HUES64 (cell line): ENCODE data around the gene COL11A1. TPM values are rescaled to one million over a fixed set of nuclear protein-coding genes. Genes with fewer than 3 reads are reported as not detected.
A peak's percentile ranks its signal among the peaks of the same experiment; 100 is the strongest.
"Not testable (repeated sequence)": the region's sequence is repeated elsewhere in the genome, so short reads cannot be mapped to it uniquely, and the experiment has no call there.

Source experiments
- H3K27ac ChIP-seq: 2 replicates; pipeline ENCODE4 v1.7.0; 2013; ENCODE audit warnings: low read depth, low read length, inconsistent platforms
- H3K27me3 ChIP-seq: 2 replicates; pipeline ENCODE4 v1.6.1; 2013; ENCODE audit warnings: mild to moderate bottlenecking, low read length; ENCODE audit not compliant: insufficient read depth
- H3K36me3 ChIP-seq: 2 replicates; pipeline ENCODE4 v1.6.1; 2013; ENCODE audit warnings: mild to moderate bottlenecking, low read length; ENCODE audit not compliant: insufficient read depth
- H3K4me1 ChIP-seq: 2 replicates; pipeline ENCODE4 v1.6.1; 2013; ENCODE audit warnings: mild to moderate bottlenecking, low read length, moderate library complexity; ENCODE audit not compliant: insufficient read depth
- H3K4me3 ChIP-seq: 2 replicates; pipeline ENCODE4 v1.5.1; 2013; ENCODE audit warnings: mild to moderate bottlenecking, low read length, moderate library complexity
- H3K9ac ChIP-seq: 2 replicates; pipeline ENCODE4 v1.6.1; 2013; ENCODE audit warnings: mild to moderate bottlenecking, low read depth, low read length
- H3K9me3 ChIP-seq: 2 replicates; pipeline ENCODE4 v1.6.1; 2013; ENCODE audit warnings: low read depth, low read length; ENCODE audit not compliant: insufficient read depth
- WGBS: fragments of 150-250, 120-280 bp; methylation state at CpG from one replicate; pipeline ENCODE4 v1.1.7; 2013; ENCODE audit warnings: missing lambda C conversion rate; 5-methylcytosine and 5-hydroxymethylcytosine counted together
- polyA plus RNA-seq, 2 experiments: library from polyadenylated mRNA; stranded (reverse); fragments of 50-300 nt; gene quantifications; one replicate each; pipeline ENCODE4 v1.2.3, GENCODE V29; 2013

COL11A1 gene
- 9.7 TPM for polyA plus RNA-seq (2013, experiment 1 of 2)
- 15.7 TPM for polyA plus RNA-seq (2013, experiment 2 of 2)

DNA sequence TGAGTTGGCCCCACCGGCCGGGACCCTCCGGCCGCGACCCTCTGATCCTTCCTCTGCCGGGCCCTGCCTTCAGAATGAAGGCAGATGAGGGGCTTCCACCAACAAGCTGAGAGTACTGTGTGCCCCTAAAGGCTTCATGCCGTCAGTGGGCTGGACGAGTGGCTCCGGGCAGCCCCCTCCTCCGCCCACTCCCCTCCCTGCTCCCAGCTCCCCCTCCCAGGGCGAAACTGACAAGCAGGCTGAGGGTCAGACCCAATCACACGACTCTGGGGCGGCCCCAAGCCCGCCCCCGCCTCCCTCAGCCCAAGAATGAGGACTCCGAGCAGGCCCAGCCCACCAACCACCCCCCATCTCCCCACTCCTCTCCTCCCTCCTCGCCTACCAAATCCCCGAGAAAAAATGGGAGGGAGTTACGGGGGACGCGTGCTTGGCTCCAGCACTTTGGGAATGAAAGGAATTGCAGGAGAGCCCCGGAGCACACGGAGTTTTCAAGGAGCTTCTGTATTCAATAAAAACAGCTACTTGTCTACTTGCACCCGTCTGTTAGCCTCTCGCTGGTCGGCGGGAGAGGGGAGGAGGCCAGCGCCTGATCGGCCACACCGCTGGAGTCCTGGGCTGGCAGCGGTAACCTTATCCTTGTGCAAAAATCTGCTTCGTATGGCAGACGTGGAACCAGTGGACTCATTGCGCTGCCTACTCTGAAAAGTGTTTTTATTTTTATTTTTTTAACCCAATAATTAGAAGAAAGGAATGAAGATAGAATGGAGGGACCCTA lies at the start of gene COL11A1:
TSS of gene COL11A1 (minus strand) at position 147 of the 775 bp plus-strand sequence. CDS start 344 bp downstream, outside the sequence.
- WGBS: under 1% methylated on average over 33 of the region's 34 CpGs
- peak within 1 kb of the TSS; percentile 68 for H3K9ac ChIP-seq
- no peaks in the 10 kb centered on the region for H3K36me3 ChIP-seq
- H3K4me1 ChIP-seq: peaks cover 29% of the 10 kb centered on the region
- H3K27ac ChIP-seq: 0 out of 2 replicates have a peak within 1 kb of the TSS, but pooled peaks have one; percentile 41
- peak within 1 kb of the TSS; percentile 80 for H3K4me3 ChIP-seq
- H3K9me3 ChIP-seq: no peaks in the 10 kb centered on the region
- peaks cover 10% of the 10 kb centered on the region for H3K27me3 ChIP-seq

DNA sequence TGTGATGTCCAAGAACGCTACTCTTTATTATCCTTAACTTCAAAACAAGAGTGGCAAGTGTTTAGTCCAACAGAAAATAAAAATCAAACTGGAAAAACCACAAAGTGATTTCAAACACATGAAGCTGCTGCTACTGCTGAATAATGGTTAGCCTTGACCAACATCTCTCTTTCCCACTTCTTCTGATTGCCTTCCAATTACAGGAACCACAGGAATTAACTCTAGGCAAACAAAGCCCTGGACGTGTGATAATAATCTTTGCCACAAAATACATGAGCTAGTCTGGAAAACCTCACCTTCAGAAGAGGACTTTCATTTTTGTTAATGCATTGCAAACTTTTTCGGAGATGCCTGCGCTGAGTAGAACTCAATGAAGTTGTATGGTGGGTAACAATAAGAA lies 48.6 kb upstream of the COL11A1 start:
- WGBS: 91% methylated on average over 2 of the region's 4 CpGs

DNA sequence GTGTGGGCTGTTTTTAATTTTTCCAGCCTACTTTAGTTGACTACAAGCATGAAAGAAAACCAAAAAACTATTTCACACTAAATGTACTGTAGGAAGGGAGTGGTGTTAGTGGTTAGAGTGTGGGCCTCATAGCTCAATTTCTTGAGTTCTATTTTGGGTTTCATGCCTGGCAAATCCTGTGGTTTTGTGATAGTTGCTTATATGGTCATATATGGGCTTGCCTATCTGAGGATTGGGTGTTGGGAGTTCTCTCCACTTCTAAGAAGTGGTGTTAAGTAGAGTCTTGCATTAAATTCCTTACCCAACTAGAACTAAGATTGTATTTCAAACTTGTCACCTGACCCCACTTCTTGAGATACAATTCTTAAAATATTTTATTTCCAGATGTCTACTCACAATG lies 37.8 kb upstream of the COL11A1 start:
- H3K27me3 ChIP-seq: no peaks in the 10 kb centered on the region

More for the DNA sequence above, 48.6 kb upstream of the COL11A1 start:
- no peak overlapping the region for H3K9ac ChIP-seq
- H3K4me3 ChIP-seq: no peak overlapping the region
- H3K36me3 ChIP-seq: no peaks in the 10 kb centered on the region
- no peaks in the 10 kb centered on the region for H3K27me3 ChIP-seq
- H3K27ac ChIP-seq: no peak overlapping the region
- no peaks in the 10 kb centered on the region for H3K9me3 ChIP-seq
- H3K4me1 ChIP-seq: no peaks in the 10 kb centered on the region

DNA sequence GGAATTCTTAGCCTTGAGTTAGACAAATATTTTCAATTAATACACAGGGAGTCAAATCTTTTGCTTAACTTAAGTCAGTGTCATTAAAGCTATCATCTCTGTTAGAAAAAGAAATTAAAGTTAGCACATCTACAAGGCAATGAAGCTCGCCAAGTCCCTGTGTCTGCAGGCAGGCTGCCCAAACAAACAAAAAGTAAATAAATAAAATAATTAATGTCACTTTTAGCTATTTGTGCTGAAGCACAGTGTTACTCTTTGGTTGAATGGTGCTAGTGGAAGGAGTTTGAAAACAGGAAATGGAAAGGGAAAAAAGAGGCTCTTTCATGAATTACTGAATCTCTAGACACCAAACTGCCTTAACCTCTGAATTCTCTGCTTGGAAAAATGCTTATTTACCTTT lies 37.1 kb upstream of the COL11A1 start:
- Histone ChIP-seq H3K4me3 (no peak overlapping the region), H3K27ac (no peak overlapping the region), H3K9me3 (no peaks in the 10 kb centered on the region), H3K4me1 (no peaks in the 10 kb centered on the region), H3K9ac (no peak overlapping the region), H3K36me3 (no peaks in the 10 kb centered on the region), H3K27me3 (no peaks in the 10 kb centered on the region)
- WGBS: no CpG with 5 or more reads among the region's 1 CpG

More for the DNA sequence above, 37.8 kb upstream of the COL11A1 start:
- Histone ChIP-seq H3K9ac (no peak overlapping the region), H3K4me3 (no peak overlapping the region), H3K4me1 (no peaks in the 10 kb centered on the region), H3K27ac (no peak overlapping the region), H3K36me3 (no peaks in the 10 kb centered on the region), H3K9me3 (no peaks in the 10 kb centered on the region)

DNA sequence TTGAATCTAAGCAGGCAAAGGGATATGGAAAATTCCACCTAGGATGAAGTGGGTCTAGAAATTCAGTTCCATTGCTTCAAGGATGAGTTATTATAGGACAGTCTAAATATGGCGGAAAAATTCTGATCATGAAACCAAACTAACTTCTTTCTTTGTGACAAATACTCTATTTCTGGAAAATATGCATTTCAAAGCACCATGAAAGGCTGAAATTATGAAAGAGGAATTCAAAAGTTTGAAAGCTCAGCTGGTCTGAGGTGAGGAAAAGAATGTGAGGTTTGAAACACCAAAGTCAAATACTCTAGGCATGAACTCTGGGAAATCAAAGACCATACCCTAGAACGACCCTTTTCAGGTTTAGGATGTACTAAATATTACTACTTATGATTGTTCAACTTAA lies 36.4 kb upstream of the COL11A1 start:
- Histone ChIP-seq H3K9ac (no peak overlapping the region), H3K4me3 (no peak overlapping the region), H3K27ac (no peak overlapping the region), H3K9me3 (no peaks in the 10 kb centered on the region), H3K4me1 (no peaks in the 10 kb centered on the region), H3K27me3 (no peaks in the 10 kb centered on the region), H3K36me3 (no peaks in the 10 kb centered on the region)
- no CpG with 5 or more reads among the region's 2 CpGs for WGBS

DNA sequence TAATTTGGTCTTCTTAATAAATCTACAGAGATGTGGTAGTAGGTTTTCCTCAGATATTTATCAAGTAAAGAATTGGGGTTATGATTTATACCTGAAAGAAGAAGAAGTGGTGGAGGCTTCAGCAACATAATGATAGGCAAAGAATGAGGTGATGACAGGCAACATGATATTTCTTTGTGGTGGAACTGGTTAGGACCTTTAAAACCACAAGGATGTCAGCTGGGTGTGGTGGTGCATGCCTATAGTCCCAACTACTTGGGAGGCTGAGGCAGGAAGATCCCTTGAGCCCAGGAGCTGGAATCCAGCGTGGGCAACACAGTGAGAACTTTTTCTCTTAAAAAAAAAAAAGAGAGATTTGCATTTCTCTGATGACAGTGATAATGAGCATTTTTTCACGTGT lies 34.1 kb upstream of the COL11A1 start:
- WGBS: 82% methylated on average over 2 of the region's 2 CpGs

DNA sequence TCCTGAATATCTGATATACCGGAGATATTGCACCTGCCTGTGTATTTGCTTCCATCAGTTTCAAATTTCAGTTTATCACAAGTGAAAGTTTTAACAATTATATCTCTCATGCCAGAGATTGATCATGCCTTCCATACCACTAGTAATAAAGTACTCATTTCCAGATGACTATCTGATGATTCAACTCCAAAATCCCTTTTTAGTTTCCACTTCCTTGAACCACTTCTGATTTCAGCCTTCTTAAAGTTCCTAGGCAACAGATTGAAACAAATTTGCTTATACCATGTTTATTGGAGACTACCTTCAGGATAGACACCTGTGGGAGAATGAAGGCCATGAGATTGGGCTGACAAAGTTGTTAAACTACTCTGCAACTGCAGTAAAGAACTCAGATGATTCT lies 21.5 kb upstream of the COL11A1 start:
- no peak overlapping the region for H3K27ac ChIP-seq
- H3K27me3 ChIP-seq: no peaks in the 10 kb centered on the region
- H3K9ac ChIP-seq: no peak overlapping the region
- H3K9me3 ChIP-seq: no peaks in the 10 kb centered on the region
- H3K4me3 ChIP-seq: no peak overlapping the region
- H3K4me1 ChIP-seq: no peaks in the 10 kb centered on the region
- WGBS: 95% methylated on average over 1 of the region's 1 CpG
- no peaks in the 10 kb centered on the region for H3K36me3 ChIP-seq

More for the DNA sequence above, 34.1 kb upstream of the COL11A1 start:
- Histone ChIP-seq H3K36me3 (no peaks in the 10 kb centered on the region), H3K9ac (no peak overlapping the region), H3K4me3 (no peak overlapping the region), H3K4me1 (0 out of 2 replicates have a peak, but pooled peaks cover 4% of the 10 kb centered on the region), H3K9me3 (no peaks in the 10 kb centered on the region), H3K27ac (no peak overlapping the region), H3K27me3 (no peaks in the 10 kb centered on the region)

DNA sequence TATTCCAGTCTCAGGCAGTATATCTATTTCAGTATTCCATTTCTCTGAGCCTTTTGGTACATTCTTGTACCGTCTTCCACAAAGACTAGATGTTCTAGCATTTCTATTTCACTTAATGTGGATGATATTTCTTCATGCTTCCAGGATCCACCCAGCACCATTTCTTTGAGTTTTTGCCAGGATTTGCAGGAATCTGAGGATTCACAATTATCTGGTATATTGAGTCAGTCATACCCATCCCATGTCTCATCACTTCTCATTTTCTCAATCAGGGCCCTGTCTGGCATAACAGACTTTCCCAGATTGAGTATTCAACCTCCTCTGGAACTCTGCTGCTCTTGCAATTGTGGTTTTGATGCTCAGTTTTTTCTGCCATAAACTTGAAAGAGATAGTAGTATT lies 20.9 kb upstream of the COL11A1 start:
- no peak overlapping the region for H3K4me3 ChIP-seq
- H3K27ac ChIP-seq: no peak overlapping the region
- H3K4me1 ChIP-seq: no peaks in the 10 kb centered on the region
- H3K27me3 ChIP-seq: no peaks in the 10 kb centered on the region
- no peaks in the 10 kb centered on the region for H3K9me3 ChIP-seq
- H3K9ac ChIP-seq: no peak overlapping the region
- 100% methylated on average over 1 of the region's 1 CpG for WGBS
- no peaks in the 10 kb centered on the region for H3K36me3 ChIP-seq

DNA sequence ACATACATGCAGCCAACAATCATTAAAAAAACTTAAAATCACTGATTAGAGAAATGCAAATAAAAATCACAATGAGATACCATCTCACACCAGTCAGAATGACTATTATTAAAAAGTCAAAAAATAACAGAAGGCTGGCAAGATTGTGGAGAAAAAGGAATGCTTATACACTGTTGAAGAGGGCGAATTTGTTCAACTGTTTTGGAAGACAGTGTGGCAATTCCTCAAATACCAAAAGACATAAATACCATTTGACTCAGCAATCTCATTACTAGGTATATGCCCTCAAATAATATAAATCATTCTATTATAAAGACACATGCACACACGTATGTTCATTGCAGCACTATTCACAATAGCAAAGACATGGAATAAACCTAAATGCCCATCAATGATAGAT lies 19.9 kb upstream of the COL11A1 start:
- H3K4me1 ChIP-seq, H3K4me3 ChIP-seq, H3K9me3 ChIP-seq, H3K9ac ChIP-seq, H3K27me3 ChIP-seq, H3K36me3 ChIP-seq, H3K27ac ChIP-seq: not testable (repeated sequence)
- 81% methylated on average over 2 of the region's 2 CpGs for WGBS

DNA sequence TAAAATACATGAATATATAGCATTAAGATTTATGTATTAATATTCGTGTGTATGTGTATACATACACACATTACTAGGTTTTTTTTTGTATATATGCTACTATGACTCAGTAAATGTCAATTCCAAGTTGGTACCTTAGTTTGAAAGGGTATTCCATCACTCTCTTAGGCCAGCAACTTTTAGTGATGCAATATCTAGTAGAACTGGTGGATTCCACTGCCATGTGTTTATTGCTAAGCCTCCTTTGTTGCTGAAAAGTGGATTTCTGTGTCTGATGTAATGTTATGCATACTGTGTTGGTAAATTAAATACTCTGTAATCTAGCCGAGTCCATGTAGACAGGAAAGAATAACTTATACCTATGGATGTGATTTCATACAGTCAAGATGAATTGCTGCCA lies 16.9 kb upstream of the COL11A1 start:
- no peaks in the 10 kb centered on the region for H3K4me1 ChIP-seq
- no peaks in the 10 kb centered on the region for H3K9me3 ChIP-seq
- H3K27me3 ChIP-seq: no peaks in the 10 kb centered on the region
- 92% methylated on average over 1 of the region's 2 CpGs for WGBS
- H3K4me3 ChIP-seq: no peak overlapping the region
- H3K27ac ChIP-seq: no peak overlapping the region
- H3K36me3 ChIP-seq: no peaks in the 10 kb centered on the region
- no peak overlapping the region for H3K9ac ChIP-seq

DNA sequence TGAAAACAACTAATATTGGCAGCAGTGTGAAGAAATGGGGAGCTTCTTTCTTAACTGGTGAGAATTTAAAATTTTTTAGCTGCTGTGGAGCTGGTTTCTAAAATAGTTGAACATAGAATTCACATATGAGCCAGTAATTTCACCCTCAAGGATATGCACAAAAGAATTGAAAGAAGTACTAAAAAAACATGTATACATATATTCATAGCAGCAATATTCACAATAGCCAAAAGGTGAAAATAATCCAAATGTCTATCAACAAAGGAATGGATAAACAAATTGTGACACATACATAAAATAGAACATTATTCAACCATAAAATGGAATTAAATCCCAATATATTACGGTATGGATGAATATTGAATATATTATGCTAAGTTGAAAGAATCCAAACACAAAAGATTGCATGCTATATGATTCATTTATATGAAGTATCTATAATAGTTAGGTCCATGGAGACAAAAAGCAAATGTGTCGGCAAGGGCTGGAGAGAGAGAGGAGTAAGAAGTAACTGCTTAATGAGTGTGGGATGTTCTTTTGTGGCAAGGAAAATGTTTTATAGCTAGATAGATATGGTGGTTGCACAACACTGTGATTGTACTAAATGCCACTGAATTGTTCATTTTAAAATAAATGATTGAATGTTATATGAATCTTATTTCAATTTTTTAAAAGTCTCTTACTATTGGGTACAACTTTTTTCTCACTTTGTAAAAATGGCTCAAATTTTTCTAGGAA lies 14.8 kb upstream of the COL11A1 start:
- H3K27ac ChIP-seq: no peak overlapping the region
- H3K36me3 ChIP-seq: no peaks in the 10 kb centered on the region
- no peaks in the 10 kb centered on the region for H3K9me3 ChIP-seq
- no peak overlapping the region for H3K9ac ChIP-seq
- WGBS: 98% methylated on average over 1 of the region's 2 CpGs
- no peaks in the 10 kb centered on the region for H3K27me3 ChIP-seq
- no peaks in the 10 kb centered on the region for H3K4me1 ChIP-seq
- H3K4me3 ChIP-seq: no peak overlapping the region
